GM18508 (cell line): ENCODE measurements around the gene GIMAP5.

ENCODE experiments used
- ATAC-seq: cut with Tn5 transposase; IDR thresholded peaks from one replicate; pipeline ENCODE4 v1.9.1; 2021; ENCODE audit warnings: moderate number of reproducible peaks; ENCODE audit not compliant: insufficient read depth, unreplicated experiment

The GIMAP5 gene

DNA sequence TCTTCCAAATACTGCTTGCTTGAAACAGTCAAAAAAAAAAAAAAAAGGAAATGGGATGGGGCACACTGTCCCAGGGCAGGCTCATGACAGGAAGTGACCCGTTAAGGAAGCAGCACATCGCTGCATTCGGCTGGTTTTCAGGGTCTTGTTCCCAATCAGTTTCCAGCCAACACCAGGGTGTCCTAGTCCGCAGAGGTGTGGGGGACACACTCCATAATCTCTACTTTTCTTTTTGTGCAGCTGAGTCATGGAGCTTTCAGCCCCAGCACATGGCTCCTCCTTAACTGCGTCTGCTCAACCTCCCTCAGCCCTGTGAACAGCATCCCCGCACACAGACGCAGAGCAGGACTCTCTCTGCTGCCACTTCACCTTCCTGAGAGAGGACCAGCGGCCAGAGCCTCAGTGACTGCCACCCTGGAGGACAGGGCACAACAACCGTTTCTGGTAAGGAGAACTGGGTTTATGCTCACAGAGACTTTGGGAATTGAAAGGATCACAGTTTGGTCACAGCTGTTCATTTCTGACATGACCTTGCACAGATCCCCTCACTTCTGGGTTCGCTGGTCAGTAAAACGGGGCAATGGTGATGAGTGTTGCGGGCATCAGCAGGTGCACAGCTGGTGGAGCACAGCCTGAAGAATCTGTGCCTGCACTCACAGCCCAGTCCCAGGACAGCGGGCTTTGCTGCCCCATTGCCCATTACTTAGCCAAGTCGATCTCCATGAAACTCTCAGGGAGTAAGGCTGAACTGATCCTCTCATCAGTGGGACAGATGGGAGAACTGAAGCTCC is at the start of gene GIMAP5:
GIMAP5 (plus strand) TSS at position 154 of the 791 bp plus-strand sequence. CDS start 3,467 bp downstream, outside the sequence.
- no peak for ATAC-seq

DNA sequence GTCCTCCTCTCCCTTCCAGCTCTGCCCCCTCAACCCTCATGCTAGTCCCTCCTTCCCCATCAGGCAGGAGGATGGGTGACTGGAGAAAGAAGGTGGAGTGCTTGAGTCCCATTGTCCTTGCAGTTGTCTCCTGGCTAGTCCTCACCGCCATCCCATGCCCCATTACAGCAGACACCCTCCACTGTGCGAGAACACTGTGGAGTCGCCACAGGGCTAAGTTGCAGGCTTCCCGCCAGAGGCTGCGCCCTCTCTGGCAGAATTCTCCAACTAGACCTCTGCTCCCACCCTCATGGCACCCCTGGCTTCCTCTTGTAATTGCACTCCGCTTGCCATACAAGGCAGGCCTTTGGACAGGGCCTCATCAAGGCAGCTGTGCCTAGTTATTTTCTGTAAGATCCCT is 48.6 kb upstream of the GIMAP5 start:
- no peak for ATAC-seq

DNA sequence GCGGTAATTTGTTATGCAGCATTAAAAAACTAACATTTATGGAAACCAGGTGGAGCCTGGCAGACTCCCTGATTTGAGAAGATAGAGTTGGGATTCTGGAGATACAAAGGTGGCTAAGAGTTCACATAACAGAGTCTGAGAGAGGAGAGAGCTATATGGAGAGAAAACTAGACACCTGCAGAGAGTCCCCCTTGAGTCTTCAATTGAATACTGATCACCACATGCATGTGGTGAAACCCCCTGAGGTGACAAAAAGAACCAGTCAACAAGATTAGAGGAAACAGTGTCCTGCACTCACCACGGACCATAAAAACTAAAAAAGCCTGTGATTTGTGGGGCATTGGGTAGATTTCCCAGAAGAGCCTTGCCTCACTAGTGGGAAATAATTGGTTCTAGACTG is 41.6 kb upstream of the GIMAP5 start:
- no peak for ATAC-seq

DNA sequence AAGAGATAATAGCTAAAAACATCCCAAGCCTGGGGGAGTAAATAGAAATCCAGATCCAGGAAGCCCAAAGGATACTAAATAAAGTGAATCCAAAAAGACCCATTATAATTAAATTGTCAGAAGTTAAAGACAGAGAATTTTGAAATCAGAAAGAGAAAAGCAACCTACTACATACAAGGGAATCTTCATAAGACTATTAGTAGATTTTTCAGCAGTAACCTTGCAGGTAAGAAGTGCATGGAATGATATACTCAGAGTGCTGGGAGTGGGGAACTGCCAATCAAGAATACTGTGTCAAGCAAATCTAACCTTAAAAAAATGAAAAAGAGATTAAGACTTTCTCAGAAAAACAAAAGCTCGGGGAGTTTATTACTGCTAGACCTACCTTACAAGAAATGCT is 34.0 kb upstream of the GIMAP5 start:
- no peak for ATAC-seq

DNA sequence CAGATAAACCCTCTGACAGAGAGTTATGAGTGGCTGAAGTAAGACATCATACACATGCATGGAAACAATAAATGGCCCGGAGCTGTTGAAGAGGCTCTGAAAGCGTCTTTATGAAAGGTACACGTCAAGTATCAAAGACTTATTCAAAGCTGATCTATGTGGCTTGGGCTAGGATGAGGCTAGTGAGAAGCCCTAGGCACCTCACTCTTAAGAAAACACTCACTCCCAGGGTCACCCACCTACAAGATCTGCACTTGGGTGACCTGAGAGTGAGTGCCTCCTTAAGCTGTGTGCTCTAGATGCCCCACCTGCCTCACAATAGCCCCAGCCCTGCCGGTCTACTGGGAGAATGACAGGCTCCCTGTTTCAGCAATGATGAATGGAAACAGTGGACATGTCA is 21.9 kb upstream of the GIMAP5 start:
- no peak for ATAC-seq

DNA sequence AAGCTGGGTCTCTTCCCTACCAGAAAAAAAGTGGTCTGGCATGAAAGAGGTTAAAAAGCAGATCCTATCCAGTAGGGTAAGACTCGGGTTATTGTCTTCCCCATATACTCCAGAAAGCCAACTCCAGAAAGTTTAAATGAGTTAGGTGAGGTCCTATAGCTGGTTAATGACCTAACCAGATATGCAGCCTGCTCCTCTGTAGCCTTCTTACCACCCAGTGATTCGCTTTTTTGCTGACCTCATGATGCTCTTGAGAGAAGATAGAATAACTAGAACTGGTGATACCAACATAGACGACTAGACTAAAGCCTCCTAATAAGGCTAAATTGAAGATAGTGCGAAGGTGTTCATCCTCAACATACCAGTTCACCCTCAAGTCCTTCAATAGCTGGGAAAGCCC is 21.5 kb upstream of the GIMAP5 start:
- no peak for ATAC-seq

DNA sequence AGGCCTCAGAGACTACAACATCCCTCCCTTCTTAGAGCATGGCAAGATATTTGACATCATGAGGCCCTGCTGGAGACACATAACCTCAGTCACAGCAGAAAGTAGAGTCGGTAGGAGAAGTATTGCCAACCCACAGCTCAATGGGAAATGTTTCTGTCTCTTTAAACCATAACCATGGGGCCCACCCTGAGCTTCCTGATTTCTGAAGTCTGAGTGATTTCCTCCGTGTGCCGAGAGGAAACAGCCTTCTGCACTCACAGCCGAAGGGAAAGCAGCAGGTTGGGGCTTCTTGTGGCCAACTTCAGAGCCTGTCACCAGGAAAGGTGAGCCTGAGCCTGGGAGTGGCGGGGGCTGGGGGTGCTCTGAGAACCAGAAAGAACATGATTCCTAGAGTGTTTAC is 20.9 kb upstream of the GIMAP5 start, which contains the start of gene GIMAP1:
GIMAP1 (plus strand) TSS at position 246 of the 400 bp plus-strand sequence. CDS start 2,435 bp downstream, outside the sequence.
- ATAC-seq: no peak

DNA sequence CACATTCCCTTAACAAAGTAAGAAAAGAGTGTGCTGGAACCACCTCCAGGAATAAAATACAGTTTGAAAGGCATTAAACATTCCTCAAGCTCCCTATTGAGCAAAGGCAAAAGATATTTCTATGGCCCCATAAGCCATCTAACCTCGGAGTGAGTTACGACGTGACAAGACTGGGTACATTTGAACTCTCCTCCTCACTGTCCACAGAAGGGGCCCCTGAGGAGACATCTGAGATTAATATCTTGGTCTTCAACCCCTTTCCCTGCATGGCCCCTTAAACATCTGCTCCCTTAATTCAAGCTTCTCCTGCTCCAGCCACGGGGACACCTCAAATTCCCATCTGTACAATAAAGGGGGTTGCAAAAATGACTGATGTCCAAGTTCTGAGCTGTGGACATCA is 20.3 kb upstream of the GIMAP5 start:
- no peak for ATAC-seq

DNA sequence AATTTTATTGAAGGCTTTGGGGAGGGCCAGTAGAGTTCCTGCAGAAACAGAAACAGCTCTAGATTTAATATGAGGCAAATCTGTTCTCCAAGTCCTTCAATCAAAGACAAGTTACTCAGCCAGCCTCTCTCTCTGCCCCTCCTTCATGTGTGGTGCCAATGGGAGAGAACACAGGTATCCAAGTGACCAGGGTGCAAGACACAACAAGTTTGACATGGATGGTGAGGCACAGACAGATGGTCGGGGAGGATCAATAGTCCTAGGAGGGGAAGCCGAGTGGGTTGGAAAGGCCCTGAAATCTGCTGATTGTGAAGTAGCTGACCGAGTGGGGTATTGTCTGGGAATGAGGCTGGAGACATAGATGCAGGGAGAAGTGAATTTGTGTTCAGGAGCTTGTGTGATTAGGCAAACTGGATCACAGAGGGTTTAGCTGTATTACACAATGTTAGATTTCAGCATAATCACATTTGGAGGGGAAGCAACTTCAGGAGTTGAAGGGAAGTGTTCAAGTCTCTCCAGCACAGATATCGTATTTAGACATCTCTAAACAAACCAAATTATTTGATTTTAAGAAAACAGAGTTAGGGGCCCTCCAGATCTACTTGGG is 19.3 kb upstream of the GIMAP5 start:
- no peak for ATAC-seq

DNA sequence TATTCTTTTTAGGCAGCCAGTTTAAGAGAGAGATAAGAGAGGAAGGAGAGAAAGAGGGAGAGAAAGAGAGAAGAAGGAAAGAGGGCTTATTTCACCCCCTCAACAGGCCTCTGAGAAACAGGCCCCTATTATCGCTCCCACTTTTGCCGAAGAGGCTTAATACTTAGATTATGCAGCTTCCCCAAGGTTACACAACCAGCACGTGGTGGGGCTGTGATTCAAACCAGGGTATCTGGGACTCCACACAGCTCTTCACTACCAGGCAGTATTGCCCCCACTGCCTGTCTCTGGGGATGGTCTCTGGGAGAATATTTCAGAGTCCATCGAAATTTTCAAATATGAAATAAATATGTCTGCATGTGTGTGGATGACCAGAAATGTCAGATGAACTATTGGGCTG is 17.8 kb upstream of the GIMAP5 start:
- no peak for ATAC-seq

DNA sequence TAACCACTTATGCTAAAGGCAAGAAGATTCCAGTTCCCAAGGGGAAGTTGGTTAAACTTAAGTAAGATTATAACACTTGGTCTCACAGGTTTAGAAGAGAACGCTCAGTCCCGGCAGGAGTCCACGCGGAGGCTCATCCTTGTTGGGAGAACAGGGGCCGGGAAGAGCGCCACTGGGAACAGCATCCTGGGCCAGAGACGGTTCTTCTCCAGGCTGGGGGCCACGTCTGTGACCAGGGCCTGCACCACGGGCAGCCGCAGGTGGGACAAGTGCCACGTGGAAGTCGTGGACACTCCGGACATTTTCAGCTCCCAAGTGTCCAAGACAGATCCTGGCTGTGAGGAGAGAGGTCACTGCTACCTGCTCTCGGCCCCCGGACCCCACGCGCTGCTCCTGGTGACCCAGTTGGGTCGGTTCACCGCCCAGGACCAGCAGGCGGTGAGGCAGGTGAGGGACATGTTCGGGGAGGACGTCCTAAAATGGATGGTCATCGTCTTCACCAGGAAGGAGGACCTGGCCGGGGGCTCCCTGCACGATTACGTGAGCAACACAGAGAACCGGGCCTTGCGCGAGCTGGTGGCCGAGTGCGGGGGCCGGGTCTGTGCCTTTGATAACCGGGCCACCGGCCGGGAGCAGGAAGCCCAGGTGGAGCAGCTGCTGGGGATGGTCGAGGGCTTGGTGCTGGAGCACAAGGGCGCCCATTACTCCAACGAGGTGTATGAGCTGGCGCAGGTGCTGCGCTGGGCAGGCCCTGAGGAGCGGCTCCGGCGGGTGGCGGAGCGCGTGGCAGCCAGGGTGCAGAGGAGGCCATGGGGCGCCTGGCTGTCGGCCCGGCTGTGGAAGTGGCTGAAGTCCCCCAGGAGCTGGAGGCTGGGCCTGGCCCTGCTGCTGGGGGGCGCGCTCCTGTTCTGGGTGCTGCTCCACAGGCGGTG is 17.0 kb upstream of the GIMAP5 start:
- ATAC-seq: no peak

DNA sequence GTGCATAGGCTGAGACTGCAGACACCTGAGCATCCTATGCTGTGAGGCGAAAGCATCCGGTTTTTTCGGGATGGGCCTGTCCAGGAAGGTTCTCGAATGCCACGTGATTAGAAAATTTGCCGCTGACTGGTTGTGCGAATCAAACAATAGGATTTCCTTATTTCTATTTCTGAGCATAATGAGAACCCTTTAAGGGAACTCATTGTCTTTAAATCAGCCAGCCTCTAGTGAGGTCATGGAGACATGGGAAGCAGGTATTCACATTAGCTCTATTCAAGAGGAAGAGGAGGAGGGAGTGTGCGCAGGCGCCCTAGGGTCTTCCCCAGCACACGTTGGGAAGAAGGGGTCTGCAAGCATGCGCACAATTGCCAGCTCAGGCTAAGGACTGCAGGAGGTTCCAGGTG is 15.2 kb upstream of the GIMAP5 start:
- ATAC-seq: no peak

DNA sequence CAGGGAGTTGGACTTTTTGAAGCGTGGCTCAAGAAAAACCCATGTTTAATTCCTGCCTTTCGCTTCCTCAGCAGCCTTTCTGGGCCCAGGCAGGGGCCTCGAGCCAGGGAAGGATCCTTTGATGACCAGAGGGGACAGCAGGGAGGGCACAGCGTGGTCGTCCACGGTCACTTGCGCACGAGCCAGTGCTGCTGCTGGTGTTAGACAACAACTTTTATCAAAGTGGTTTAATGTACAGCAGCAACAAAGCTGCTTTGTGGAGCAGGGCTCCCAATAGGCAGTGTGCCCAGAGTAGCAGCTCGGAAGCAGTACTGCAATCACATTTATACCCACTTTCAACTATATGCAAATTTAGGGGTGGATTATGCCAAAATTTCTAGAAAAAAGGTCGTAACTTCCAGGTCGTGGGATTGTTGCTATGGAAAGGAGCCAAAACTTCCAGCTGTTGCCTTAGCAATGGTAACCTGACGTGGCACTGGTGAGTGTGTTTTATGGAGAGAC is 14.7 kb upstream of the GIMAP5 start:
- no peak for ATAC-seq

DNA sequence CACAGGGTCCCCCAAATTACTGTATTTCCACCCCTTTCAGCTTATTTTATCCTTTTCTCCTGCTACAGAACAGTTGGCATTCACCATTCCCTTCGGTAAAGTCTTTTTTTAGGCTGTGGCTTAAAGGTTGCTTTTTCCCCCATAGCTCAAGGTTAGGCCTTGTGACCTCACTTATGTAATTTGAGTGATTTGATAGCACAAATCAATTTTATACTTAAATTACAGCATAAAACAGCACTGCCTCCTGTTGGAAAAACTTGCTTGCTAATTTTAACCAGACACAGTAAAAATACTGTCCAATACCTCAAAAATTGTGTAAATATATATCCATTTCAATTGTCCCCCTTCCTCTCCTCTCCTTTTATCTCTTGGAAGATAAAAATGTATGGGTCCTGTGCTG is 13.8 kb upstream of the GIMAP5 start:
- ATAC-seq: no peak

DNA sequence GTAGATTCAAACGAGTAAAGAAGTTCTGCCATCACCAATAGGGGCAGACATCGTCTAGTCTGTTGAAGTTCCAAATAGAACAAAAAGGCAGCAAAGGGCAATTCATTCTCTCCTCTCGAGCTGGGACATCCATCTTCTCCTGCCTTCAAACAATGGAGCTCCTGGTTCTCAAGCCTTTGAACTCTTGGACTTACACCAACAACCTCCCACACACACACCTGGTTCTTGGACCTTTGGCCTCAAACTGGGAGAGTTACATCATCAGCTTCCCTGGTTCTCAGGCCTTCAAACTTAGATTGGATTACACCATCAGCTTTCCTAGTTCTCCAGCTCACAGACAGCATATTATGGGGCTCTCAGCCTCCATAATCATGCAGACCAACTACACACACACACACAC is 9.8 kb upstream of the GIMAP5 start:
- no peak for ATAC-seq

DNA sequence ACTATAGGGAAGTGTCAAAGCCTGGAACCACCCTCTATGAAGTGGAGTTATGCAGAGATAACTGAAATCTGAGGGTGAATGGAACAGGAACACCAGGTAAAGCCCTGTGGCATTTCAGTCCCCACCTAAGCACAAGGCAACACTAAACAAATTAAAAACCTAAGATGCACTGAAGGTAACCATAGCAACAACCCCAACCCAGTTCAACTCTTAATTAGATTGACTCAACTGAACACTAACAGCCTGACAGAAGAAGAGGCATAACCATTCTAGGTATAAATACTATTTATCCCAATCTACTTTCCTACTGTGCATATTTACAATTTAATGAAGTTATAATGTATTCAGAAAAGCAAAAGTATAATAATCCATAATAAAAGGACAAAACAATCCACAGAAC is 9.2 kb upstream of the GIMAP5 start:
- ATAC-seq: no peak

DNA sequence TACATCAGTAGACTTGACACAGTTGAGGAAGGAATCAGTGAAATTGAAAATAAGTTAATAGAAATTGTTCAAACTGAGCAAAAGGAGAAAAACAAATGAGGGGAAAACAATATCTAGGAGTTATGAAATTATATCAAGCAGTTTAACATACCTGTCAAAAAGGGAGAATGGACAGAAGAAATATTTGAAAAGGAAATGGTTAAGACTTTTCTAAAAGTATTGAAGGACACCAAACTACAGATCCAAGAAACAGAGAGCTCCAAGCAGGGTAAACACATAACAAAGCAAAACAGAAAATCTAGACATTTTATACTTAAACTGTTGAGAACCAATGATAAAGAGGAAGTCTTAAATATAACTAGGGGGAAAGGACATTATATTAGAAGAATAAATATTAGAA is 8.6 kb upstream of the GIMAP5 start:
- no peak for ATAC-seq

DNA sequence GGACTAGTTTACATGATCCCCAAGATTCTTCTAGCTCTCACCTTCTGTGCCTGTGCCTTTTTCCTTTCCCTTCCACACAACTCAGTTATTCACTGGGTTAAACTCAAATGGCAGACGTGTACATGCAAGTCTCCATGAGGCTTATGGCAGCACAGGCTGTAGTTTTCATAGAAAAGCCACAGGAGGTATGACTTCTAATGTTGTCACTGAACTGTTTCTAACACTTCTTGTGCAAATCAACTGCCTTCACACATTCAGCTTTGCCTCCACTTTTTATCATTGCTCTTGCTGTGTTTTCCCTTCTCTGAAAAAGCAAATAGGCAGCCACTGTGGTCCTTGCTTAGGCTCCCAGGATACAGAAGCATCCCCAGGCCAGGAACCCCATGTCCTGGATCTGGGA is 5.3 kb upstream of the GIMAP5 start:
- no peak for ATAC-seq

DNA sequence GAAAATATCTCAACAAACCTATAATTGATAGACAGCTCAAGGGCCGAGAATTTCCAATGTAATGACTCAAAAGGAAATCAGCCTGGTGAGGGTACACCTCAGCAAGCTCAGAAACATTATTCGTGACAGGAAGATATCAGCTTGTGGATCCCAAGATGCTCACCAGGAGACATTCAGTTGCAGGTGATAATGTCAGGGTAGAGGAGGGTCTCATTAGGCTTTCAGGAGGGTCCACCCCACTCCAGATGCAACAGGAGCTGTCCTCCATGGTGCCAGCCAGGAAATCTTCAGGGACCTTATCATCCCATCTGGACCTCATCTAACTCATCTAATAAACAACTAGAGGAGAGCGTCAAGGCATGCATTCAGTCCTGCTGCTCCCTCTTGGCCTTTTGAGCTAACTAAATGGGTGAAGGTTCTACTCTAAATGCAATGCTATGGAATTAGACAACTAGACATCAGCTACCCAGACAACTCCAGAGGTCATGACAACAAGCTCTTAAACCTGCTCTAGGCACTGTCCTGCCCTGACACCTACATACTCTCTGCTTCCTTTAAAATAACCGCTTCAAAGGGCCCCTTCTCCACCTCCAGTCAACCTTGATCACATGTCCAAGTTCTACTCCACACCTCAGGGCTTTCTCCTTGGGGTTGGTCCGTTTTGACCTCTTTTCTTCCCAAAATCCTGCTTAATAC is 4.3 kb upstream of the GIMAP5 start:
- no peak for ATAC-seq

DNA sequence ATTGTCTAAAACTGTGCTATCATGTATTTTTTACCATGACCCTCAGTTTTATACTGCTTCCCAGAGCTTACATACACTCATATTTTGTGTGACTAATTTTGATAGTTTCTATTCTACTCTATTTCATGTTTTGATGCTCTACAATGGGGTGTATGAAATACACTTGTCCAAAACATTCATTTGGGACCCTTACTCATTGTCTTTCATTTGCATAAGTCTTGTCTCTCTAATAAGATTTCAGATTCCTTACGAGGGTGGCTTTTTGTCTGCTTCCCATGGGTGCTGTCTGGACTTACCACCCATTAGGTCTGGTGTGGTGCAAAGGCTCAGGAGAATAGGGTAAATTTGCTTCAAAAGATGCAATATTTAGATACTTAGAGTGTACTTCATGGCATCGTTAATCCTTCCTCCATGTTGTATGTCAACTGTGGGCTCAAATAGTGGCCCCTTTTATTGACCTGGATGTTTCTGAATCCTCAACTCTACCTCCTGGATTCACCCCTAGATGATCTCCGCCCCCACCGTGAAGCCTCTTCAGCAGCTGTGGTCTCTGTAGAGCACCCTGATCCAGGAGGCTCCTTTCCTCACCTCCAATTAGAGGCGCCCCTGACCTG is 3.6 kb upstream of the GIMAP5 start:
- ATAC-seq: no peak
